Right ventricle myocardium inferior (tissue), 1 donor: ENCODE results near the gene CXXC1. TPM values are rescaled to one million over a fixed set of nuclear protein-coding genes. Genes with fewer than 3 reads are reported as not detected.

Source experiments
- ATAC-seq: fragments of 200-7000 bp; cut with Tn5 transposase; one replicate; pipeline ENCODE4 v1.9.1; 2020; ENCODE audit warnings: mild to moderate bottlenecking, moderate library complexity
- DNase-seq: peaks from one replicate; pipeline ENCODE4 v3.0.0; 2021; ENCODE audit errors: missing footprints
- intact Hi-C: fragments of 100-400 bp; cut with DNase I; formaldehyde crosslinking; loops from one replicate; pipeline ENCODE4 v1.11.0; 2022
- total RNA-seq: library from RNA; stranded (reverse); fragmentation: NEBNext Ultra II Directional; extraction: Animal tissue kit (Norgen Biotek cat#: 25700); gene quantifications from one replicate; pipeline ENCODE4 v1.2.1, GENCODE V29; 2021
- donor health status: DM: no; HTN: yes; CAD: no; lungs with severe emphysema.

The CXXC1 gene
- total RNA-seq, 1 donor from 2014 or later = 32.8 TPM

- intact Hi-C loops = no loop called here
- no peak for ATAC-seq
- DNase-seq = no peak
These were observed 55.1 kb downstream of the CXXC1 start for GRCh38 chr18:50232419-50232818.

Other genes with a start within 250 kb of the CXXC1 start
- 0.89 TPM for gene MYO5B, start 92.5 kb downstream of the CXXC1 start, total RNA-seq
- not detected for gene CFAP53, start 21.2 kb downstream of the CXXC1 start, total RNA-seq
- 49.4 TPM for gene MBD1, start 6.2 kb downstream of the CXXC1 start, total RNA-seq
- 0.38 TPM for gene SKA1, start 87.4 kb upstream of the CXXC1 start, total RNA-seq